ENCODE results near the gene MYO18A. TPM values are rescaled to one million over a fixed set of nuclear protein-coding genes. Genes with fewer than 3 reads are reported as not detected.

Gene MYO18A
- total and polyA plus RNA-seq, 11 donors, result 83.5 to 340 (median 300) TPM

GRCh38 chr17:29163563-29163962, 16.6 kb downstream of the MYO18A start:
- ATAC-seq (no peak), DNase-seq (no peak)
- Histone ChIP-seq H3K36me3 (peaks cover 0 to 27% (median 15%) of the 10 kb centered on the region in 9 donors), H3K27me3 (no peaks in the 10 kb centered on the region), H3K4me3 (no peak overlapping the region), H3K9me3 (no peaks in the 10 kb centered on the region), H3K4me1 (peaks cover 2 to 58% (median 44%) of the 10 kb centered on the region in 12 donors), H3K27ac (peak overlapping the region in 4 of 12 donors; percentile 6 to 46 (median 30))
- WGBS, 4 donors, result 69 to 87% (median 76%) methylated on average over 3 of the region's 3 CpGs
- intact Hi-C loops (cut with DNase I), result no loop called here
- TF ChIP-seq POLR2A (IDR thresholded peaks at IDR 0.05) (no peak), CTCF (IDR thresholded peaks at IDR 0.05) (no peak)

GRCh38 chr17:29162909-29163341, 17.3 kb downstream of the MYO18A start:
- H3K4me1 ChIP-seq, result peaks cover 2 to 58% (median 43%) of the 10 kb centered on the region in 12 donors

GRCh38 chr17:29162082-29162908, 17.9 kb downstream of the MYO18A start:
- Histone ChIP-seq H3K4me3 (no peak overlapping the region), H3K27me3 (no peaks in the 10 kb centered on the region), H3K27ac (no peak overlapping the region), H3K9me3 (no peaks in the 10 kb centered on the region), H3K36me3 (peaks cover 0 to 27% (median 15%) of the 10 kb centered on the region in 9 donors), H3K4me1 (peaks cover 2 to 57% (median 42%) of the 10 kb centered on the region in 12 donors)
- no peak for TF ChIP-seq POLR2A (IDR thresholded peaks at IDR 0.05)
- no peak for TF ChIP-seq CTCF (IDR thresholded peaks at IDR 0.05)
- WGBS, 4 donors, result 92 to 95% (median 93%) methylated on average over 11 of the region's 11 CpGs
- DNase-seq (no peak), ATAC-seq (no peak)
- intact Hi-C loops (cut with DNase I), result no loop called here

More at GRCh38 chr17:29162909-29163341, 17.3 kb downstream of the MYO18A start:
- 46 to 66% (median 63%) methylated on average over 6 of the region's 6 CpGs for WGBS, 4 donors
- Histone ChIP-seq H3K27me3 (no peaks in the 10 kb centered on the region), H3K4me3 (no peak overlapping the region), H3K9me3 (no peaks in the 10 kb centered on the region), H3K27ac (peak overlapping the region in 1 of 12 donors; percentile 27), H3K36me3 (peaks cover 0 to 27% (median 15%) of the 10 kb centered on the region in 9 donors)
- intact Hi-C loops (cut with DNase I), result no loop called here
- ATAC-seq (peak in 3 of 4 donors; percentile 12 to 25 (median 23)), DNase-seq (no peak)
- no peak for TF ChIP-seq POLR2A (IDR thresholded peaks at IDR 0.05)
- TF ChIP-seq CTCF (IDR thresholded peaks at IDR 0.05), result no peak

GRCh38 chr17:29160253-29160652, 19.9 kb downstream of the MYO18A start:
- H3K27ac ChIP-seq, result peak overlapping the region in 1 of 12 donors; percentile 67
- ATAC-seq (no peak), DNase-seq (no peak)
- no peaks in the 10 kb centered on the region for H3K9me3 ChIP-seq
- WGBS, 4 donors, result 93 to 98% (median 95%) methylated on average over 2 of the region's 2 CpGs
- intact Hi-C loops (cut with DNase I), result no loop called here
- H3K27me3 ChIP-seq, result no peaks in the 10 kb centered on the region
- H3K36me3 ChIP-seq, result peaks cover 0 to 11% (median 2%) of the 10 kb centered on the region in 9 donors
- no peak for TF ChIP-seq POLR2A (IDR thresholded peaks at IDR 0.05)
- TF ChIP-seq CTCF (IDR thresholded peaks at IDR 0.05), result no peak
- no peak overlapping the region for H3K4me3 ChIP-seq
- H3K4me1 ChIP-seq, result peaks cover 9 to 78% (median 61%) of the 10 kb centered on the region in 12 donors
